SK-N-MC (cell line): ENCODE results near the gene XKR8.
"Not testable (repeated sequence)": the region's sequence is repeated elsewhere in the genome, so short reads cannot be mapped to it uniquely, and the experiment has no call there.

ENCODE experiments used
- DNase-seq: peaks from one replicate; pipeline ENCODE4 v3.0.0-alpha.2; 2011; ENCODE audit warnings: low read depth, low spot score
- H3K27ac ChIP-seq: fragments of 200-600 bp; sonication (generic); 2 replicates; pipeline ENCODE4 v1.5.1; 2016; ENCODE audit warnings: mixed run types
- H3K36me3 ChIP-seq: fragments of 200-600 bp; sonication (generic); 2 replicates; pipeline ENCODE4 v1.6.1; 2017; ENCODE audit warnings: antibody characterized with exemption, low read length, mixed read lengths; ENCODE audit not compliant: insufficient read depth
- H3K4me3 ChIP-seq: fragments of 200-600 bp; sonication (generic); 2 replicates; pipeline ENCODE4 v1.5.1; 2016
- H3K9ac ChIP-seq: fragments of 200-600 bp; sonication (generic); 2 replicates; pipeline ENCODE4 v1.8.0; 2017; ENCODE audit warnings: mixed run types, mixed read lengths; ENCODE audit not compliant: insufficient read length
- H3K9me3 ChIP-seq: fragments of 200-600 bp; sonication (generic); 2 replicates; pipeline ENCODE4 v1.6.1; 2017; ENCODE audit warnings: low read depth, mild to moderate bottlenecking, antibody characterized with exemption, low read length, moderate library complexity, mixed read lengths
- EZH2 ChIP-seq: fragments of 200-600 bp; sonication (generic); IDR thresholded peaks from one replicate; pipeline ENCODE4 v1.6.1; 2017; ENCODE audit warnings: antibody characterized with exemption
- FOXP2 ChIP-seq: optimal IDR thresholded peaks from 2 replicates; pipeline ENCODE3; 2011; ENCODE audit warnings: mild to moderate bottlenecking, moderate library complexity; ENCODE audit not compliant: insufficient read depth; ENCODE audit errors: extremely low read length, control extremely low read depth
- POLR2AphosphoS5 ChIP-seq: IDR thresholded peaks from 2 replicates; pipeline ENCODE4 v1.6.1; 2012; ENCODE audit warnings: mild to moderate bottlenecking, low read depth, low read length, borderline replicate concordance

XKR8 gene

DNA sequence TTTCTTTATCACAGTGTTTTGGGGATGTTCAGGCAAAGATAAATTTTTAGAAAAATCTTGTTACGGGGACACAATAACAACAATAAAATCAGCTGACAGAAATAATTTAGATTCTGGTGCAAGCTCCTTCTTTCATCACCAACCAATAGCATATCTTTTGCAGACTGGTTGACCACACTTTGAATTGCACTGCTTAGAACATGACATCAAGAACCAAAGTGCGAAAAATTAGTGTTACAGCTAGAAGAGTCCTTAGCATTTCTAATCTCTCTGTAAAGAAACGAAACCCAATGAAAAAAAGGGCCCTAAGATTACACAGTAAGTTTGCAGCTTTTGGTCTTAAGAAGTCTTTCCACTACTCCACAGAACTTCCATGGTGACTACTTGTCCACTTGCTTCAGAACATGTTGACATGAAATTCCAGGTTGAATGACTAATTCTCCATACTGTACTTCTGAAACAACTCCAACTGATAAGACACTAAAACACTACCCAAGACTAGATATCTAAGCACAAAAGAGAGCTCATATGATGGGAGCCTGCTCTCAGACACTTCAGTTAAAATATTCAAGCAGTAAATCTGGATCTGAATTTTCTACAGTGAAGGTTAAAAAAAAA is 31.3 kb downstream of the XKR8 start:
- Histone ChIP-seq H3K36me3 (peaks cover 60% of the 10 kb centered on the region), H3K9me3 (no peaks in the 10 kb centered on the region)
- TF ChIP-seq FOXP2 (no peak), POLR2AphosphoS5 (no peak), EZH2 (no peak)

DNA sequence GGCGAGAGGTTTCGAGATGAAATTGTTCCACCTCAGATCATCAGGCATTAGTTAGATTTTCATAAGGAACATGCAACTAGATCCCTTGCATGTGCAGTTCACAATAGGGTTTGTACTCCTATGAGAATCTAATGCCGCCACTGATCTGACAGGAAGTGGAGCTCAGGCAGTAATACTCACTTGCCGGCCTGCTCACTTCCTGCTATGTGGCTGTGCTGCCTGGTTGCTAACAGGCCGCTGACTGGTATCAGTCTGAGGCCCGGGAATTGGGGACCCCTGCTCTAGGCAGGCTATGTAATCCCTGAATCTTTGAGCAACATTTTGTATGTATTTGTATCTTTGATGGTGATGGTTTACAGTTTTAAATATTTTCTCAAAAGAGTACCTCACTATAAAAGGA is 32.5 kb downstream of the XKR8 start:
- no peaks in the 10 kb centered on the region for H3K9me3 ChIP-seq
- peaks cover 68% of the 10 kb centered on the region for H3K36me3 ChIP-seq
- no peak overlapping the region for H3K4me3 ChIP-seq
- no peak overlapping the region for H3K9ac ChIP-seq
- TF ChIP-seq POLR2AphosphoS5, result no peak
- no peak for TF ChIP-seq EZH2
- no peak for TF ChIP-seq FOXP2
- no peak for DNase-seq
- no peak overlapping the region for H3K27ac ChIP-seq

More for the DNA sequence above, 31.3 kb downstream of the XKR8 start:
- Histone ChIP-seq H3K4me3 (no peak overlapping the region), H3K27ac (no peak overlapping the region), H3K9ac (no peak overlapping the region)
- no peak for DNase-seq

DNA sequence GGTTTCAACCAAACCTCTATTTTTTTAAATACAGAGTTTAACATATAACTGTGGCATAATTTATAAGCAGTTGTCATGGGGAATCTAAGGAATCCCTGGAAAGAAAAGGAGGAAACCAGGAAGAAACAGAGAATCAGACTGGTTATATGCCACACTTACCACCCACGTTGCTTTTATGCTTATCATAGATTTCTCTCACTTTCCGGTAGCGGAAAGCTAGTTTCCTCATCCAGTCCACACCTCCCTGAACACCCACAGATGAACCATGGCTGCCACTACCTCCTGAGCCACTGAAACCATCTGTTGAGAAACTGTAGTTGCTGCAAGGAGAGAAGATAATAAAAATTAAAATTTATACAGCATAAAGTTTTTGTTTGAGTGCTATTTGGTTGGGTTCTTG is 33.5 kb downstream of the XKR8 start:
- Histone ChIP-seq H3K4me3 (no peak overlapping the region), H3K27ac (no peak overlapping the region), H3K36me3 (peaks cover 70% of the 10 kb centered on the region), H3K9me3 (no peaks in the 10 kb centered on the region), H3K9ac (no peak overlapping the region)
- no peak for DNase-seq
- TF ChIP-seq FOXP2 (no peak), POLR2AphosphoS5 (no peak), EZH2 (no peak)

DNA sequence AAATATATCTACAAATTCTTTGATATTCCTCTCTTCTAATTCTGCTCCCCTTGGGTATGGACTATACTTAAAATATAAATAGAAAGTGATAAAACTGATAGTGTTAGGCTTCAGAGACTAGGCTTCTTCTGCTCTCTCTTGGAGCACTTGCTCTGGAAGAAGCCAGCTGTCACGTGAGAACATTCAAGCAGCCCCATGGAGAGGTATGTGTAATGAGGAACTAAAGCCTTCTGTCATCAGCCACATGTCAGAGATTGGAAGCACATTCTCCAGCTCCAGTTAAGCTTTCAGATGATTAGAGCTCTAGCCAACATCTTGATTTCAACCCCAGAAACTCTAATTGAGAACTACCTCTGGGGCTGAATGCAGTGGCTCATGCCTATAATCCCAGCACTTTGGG is 34.3 kb downstream of the XKR8 start:
- TF ChIP-seq POLR2AphosphoS5 (no peak), EZH2 (no peak), FOXP2 (no peak)
- Histone ChIP-seq H3K36me3 (peaks cover 66% of the 10 kb centered on the region), H3K9me3 (no peaks in the 10 kb centered on the region), H3K27ac (no peak overlapping the region), H3K9ac (no peak overlapping the region), H3K4me3 (no peak overlapping the region)
- no peak for DNase-seq

DNA sequence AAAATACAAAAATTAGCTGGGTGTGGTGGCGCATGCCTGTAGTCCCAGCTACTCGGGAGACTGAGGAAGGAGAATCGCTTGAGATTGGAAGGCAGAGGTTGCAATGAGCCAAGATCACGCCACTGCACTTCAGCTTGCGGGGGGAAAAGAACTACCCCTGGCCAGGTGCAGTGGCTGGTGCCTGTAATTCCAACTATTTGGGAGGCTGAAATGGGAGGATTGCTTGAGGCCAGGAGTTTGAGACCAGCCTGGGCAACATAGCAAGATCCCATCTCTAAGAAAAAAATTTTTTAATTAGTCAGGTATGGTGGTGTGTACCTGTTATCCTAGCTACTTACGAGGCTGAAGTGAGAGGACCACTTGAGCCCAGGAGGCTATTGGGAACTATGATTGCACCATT is 34.8 kb downstream of the XKR8 start:
- not testable (repeated sequence) for H3K9ac ChIP-seq, H3K4me3 ChIP-seq, H3K9me3 ChIP-seq, DNase-seq, H3K27ac ChIP-seq
- peaks cover 64% of the 10 kb centered on the region for H3K36me3 ChIP-seq

DNA sequence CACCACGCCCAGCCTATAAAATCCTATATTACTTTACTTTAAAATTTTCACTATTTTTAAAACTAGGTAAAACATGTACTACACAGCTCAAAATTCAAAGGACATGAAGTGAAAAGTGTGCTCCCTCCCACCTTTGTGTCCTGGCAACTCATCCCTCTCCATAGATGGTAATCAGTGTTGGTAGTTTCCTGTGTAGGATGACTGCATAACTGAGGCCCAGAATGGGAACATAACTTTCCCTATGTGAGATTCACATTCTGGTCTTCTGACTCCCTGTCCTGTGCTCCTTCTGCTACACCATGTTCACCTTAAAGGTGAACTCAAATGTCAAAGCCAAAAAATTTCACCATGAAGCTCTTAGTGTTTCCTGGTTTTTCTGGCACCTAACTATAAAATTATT is 39.3 kb downstream of the XKR8 start:
- Histone ChIP-seq H3K36me3 (peaks cover 43% of the 10 kb centered on the region), H3K9ac (no peak overlapping the region), H3K27ac (no peak overlapping the region), H3K4me3 (no peak overlapping the region), H3K9me3 (no peaks in the 10 kb centered on the region)
- no peak for DNase-seq
- no peak for TF ChIP-seq EZH2
- TF ChIP-seq POLR2AphosphoS5, result no peak
- no peak for TF ChIP-seq FOXP2

- TF ChIP-seq EZH2 (no peak), POLR2AphosphoS5 (no peak), FOXP2 (no peak)
- H3K27ac ChIP-seq, result no peak overlapping the region
- no peaks in the 10 kb centered on the region for H3K9me3 ChIP-seq
- no peak overlapping the region for H3K4me3 ChIP-seq
- H3K9ac ChIP-seq, result no peak overlapping the region
- no peak for DNase-seq
- peaks cover 35% of the 10 kb centered on the region for H3K36me3 ChIP-seq
Measured at GRCh38 chr1:28002600-28002999, 42.8 kb downstream of the XKR8 start.

DNA sequence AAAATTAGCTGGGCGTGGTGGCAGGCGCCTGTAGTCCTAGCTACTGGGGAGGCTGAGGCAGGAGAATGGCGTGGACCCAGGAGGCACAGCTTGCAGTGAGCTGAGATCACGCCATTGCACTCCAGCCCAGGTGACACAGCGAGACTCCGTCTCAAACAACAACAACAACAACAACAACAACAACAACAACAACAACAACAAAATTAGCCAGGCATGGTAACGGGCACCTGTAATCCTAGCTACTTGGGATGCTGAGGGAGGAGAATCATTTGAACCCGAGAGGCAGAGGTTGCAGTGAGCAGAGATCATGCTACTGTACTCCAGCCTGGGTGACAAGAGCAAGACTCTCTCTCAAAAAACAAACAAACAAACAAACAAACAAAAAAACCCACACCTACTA is 43.3 kb downstream of the XKR8 start:
- H3K27ac ChIP-seq, DNase-seq, H3K9me3 ChIP-seq: not testable (repeated sequence)

GRCh38 chr1:28010969-28011368 is 51.2 kb downstream of the XKR8 start:
- no peak for DNase-seq
- no peak overlapping the region for H3K9ac ChIP-seq
- H3K9me3 ChIP-seq, result no peaks in the 10 kb centered on the region
- H3K4me3 ChIP-seq, result no peak overlapping the region
- peaks cover 44% of the 10 kb centered on the region for H3K36me3 ChIP-seq
- no peak overlapping the region for H3K27ac ChIP-seq
- TF ChIP-seq POLR2AphosphoS5 (no peak), EZH2 (no peak), FOXP2 (no peak)

More for the DNA sequence above, 43.3 kb downstream of the XKR8 start:
- peaks cover 30% of the 10 kb centered on the region for H3K36me3 ChIP-seq
- H3K9ac ChIP-seq, H3K4me3 ChIP-seq: not testable (repeated sequence)
